ENCODE results near the gene MRPL1. TPM values are rescaled to one million over a fixed set of nuclear protein-coding genes. Genes with fewer than 3 reads are reported as not detected.
A peak's percentile ranks its signal among the peaks of the same experiment; 100 is the strongest.

MRPL1 gene
- total and polyA plus RNA-seq, 9 of the 15 experiments (the other 6 are each of a cell fraction or from before 2014, with no cell fraction given): 38.4 to 75.7 (median 63.7) TPM

DNA sequence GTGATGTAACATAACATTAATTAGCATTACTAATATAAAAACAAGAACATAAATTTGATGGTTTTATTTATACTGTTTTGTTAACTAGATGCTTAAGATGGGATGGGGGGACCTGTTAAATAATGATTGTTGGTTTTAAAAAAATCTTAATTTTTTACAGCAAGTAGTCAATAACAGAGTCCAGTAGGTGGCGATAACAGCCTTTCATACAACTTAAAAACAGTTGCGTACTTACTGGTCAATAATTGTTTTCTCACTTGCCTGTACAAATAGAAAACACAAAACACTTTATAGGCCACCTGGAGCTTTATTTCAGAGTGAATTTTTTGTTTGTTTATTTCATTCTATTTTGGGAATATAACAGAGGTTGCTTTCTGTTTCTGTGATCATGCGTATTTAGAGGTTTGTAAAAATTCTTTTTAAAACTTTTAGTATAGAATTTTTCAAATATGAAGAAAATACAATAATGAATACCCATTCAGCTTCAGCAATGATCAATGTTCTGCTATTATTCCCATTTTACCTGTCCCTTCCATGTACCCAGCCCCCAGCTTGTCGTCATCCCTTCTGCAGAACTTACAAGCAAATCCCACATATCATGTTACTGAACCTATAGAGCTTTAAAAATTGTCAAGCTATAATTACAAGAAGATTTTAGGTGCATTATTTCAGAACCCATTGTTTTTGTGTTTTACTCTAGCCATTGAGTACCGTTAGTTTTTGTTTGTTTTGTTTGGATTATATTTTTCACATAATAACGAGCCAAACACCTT, 97.1 kb downstream of the MRPL1 start (continued):
- TF ChIP-seq REST (IDR thresholded peaks at IDR 0.05; ENCODE audit: borderline replicate concordance) (peak; percentile 51; the same call in 1 of the 2 replicates), REST (CRISPR knock-in tag; IDR thresholded peaks at IDR 0.05; ENCODE audit: low read depth) (no peak), HOMEZ (CRISPR knock-in tag; IDR thresholded peaks at IDR 0.05) (no peak), GMEB1 (CRISPR knock-in tag; IDR thresholded peaks at IDR 0.05) (no peak), PHB (CRISPR knock-in tag; IDR thresholded peaks at IDR 0.05) (no peak), SOX6 (IDR thresholded peaks at IDR 0.05) (no peak), YBX1 (IDR thresholded peaks at IDR 0.05) (no peak), E2F4 (CRISPR knock-in tag; IDR thresholded peaks at IDR 0.05; ENCODE audit: low read depth) (no peak), EP400 (IDR thresholded peaks at IDR 0.05) (no peak), ETV6 (IDR thresholded peaks at IDR 0.05; ENCODE audit: borderline replicate concordance in 1 of 2, low read depth in 2 of 2, low read length in 1 of 2) (no peak), ETV6 (CRISPR knock-in tag; IDR thresholded peaks at IDR 0.05; ENCODE audit: borderline replicate concordance) (no peak), RAD21 (CRISPR knock-in tag; conservative IDR thresholded peaks at IDR 0.05 in 1 of 2, IDR thresholded peaks at IDR 0.05 in 1 of 2) (peak; percentile 68 to 73)

Measured in K562 (cell line).